GM21737 (cell line): Measurements from ENCODE around the gene ETV7.

Source experiments
- ATAC-seq: cut with Tn5 transposase; IDR thresholded peaks from one replicate; pipeline ENCODE4 v1.9.1; 2021; ENCODE audit warnings: mild to moderate bottlenecking, moderate library complexity; ENCODE audit not compliant: unreplicated experiment

The ETV7 gene

DNA sequence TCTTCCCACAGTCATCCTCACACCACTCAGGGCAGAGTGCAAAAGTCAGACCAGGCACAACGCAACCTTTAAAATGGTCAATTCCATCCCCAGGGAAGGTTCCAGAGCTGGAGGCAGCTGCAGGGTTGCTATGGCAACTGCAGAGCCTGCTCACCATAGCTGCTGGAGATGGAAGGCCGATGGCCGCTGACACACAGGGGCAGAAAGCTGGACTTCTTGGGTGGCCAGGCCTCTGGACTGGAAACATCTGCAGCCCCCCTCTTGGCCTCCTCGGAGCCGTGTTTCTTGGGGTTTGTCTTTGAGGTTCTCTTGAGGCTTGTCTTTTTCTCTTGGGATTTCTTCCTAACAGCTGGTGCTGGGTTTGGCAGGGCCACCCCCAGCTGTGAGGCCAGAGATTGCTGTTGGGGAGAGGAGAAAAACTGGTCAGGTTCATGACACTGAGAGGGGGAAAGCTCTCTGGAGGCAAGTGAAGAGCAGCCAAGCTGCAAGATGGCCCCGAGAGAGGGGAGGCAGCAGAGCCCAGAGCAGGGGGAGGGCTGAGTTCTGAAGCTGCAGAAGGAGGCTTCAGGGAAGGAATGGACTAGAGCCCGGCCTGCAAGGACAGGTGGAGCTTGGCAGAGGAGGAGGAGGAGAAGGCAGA is 61.0 kb downstream of the ETV7 start:
- no peak for ATAC-seq

DNA sequence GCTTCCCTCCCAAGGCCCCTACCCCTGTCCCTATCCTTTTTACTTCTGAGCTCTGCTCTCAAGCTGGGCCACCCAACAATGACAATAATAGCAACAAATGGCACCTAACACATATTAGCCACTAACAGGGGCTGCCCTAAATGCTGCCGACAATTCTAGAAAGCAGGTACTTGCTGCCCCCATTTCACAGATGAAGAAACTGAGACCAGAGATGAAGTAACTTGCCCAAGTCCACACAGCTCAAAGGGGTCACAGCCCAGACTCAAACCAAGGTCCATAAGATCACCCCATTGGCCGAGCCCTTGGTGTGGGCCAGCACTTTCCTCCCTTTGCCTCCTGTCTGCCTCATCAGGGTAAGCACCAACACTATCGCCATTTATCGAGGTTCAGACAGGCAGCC is 62.8 kb downstream of the ETV7 start:
- no peak for ATAC-seq

DNA sequence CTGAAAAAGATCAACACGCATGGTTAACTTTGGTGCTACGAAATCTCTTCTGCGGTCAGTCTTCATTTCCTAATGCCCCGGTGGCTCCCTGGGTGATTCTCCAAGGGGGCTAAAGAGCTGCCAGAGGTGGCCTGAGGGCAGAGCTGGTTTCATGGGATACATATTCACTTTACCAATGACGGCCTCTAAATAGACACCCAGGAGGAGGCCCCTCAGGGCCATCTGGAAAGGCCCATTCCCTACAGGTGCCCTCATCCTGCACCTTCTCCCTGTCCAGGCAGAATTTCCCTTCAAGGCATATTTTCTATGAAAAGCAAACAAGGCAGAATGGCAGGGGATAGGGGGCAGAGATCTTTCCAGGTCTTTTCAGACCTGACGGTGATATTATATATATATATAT is 63.3 kb downstream of the ETV7 start:
- no peak for ATAC-seq

DNA sequence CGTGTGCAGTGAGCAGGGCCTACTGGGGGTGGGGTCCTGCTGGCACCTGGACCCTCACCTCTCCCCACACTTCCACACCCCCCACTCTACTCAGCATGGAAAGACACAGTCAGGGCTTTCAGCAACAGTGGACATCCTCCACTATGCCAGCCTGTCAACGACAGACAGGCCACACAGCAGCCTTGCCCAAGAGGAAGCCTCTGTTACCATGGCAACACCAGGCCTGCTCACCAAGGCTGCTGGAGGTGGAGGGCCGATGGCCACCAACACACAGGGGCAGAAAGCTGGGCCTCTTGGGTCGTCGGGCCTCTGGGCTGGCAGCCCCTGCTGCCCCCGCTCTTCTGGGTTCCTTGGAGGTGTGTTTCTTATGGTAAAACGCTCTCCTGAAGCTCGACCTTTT is 64.4 kb downstream of the ETV7 start:
- no peak for ATAC-seq

DNA sequence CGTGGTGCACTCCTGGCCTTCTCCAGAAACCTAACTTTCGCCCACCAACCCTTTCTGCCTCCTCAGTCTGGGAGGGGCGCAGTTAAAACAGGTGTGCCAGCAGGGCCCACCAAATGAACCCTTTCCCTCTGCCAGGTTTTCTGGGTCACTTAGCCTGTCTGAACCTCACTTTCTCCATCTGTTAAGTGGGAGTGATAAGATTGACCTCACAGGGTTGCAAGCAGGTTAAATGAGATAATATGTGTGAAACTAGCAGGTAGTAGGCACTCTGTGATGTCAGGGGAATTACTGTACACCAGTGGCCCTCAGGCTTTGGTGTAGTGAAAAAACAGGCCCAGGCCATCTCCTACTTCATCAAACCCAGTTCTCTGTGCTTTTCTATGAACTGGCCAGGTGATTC is 64.9 kb downstream of the ETV7 start:
- no peak for ATAC-seq

DNA sequence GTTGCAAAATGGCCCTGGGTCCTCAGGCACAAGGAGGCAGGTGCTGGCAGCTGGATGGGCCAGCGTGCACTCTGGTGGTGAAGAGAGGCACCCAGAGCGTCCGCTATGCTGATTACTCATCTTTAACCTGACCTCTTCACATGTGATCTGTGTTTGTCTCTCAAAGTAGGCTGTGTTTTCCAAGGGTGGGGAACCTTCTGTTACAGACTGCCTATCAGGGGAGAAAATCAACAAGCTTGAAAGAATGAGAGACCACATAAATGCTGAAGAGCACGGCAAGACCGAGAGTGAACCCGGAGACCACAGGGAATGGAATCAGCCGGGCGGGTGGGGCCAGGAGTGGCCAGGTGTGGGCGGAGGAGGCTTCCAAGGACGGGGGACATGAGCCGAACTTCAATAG is 67.0 kb downstream of the ETV7 start:
- ATAC-seq = no peak

DNA sequence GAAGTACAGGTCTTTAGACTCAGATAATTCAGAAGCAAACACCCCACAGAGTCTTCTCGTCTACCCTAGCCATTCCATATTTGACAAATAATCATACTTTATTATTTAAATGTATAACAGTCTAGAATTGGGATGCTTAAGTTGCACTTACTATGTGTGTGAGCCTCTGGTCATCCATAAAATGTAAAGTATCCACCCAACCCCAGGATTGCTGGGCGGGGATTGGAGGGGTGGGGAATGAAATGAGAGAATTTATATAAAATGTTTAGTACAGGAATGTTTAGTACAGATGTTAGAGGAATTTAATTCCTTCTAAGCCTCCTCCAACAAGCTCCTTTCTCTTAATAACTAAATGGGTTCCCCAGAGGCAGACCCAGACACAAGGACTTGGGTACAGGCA is 67.6 kb downstream of the ETV7 start:
- ATAC-seq = no peak

DNA sequence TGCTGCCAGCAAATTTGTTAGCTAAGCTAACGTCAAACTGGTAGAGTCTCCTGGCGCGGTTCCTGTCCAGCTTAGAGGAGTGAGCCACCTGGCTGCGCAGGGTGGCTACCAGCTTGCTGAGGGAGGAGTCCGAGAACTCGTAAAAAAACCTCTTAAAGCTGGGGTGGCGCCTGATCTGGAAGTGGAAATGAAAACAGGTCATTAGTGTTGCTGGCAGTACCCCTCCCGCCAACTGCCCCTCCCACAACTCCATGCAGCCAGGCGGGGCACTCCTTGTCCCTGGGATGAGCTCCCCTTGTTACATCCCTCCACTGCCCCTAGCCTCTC is 68.1 kb downstream of the ETV7 start:
- ATAC-seq = no peak

DNA sequence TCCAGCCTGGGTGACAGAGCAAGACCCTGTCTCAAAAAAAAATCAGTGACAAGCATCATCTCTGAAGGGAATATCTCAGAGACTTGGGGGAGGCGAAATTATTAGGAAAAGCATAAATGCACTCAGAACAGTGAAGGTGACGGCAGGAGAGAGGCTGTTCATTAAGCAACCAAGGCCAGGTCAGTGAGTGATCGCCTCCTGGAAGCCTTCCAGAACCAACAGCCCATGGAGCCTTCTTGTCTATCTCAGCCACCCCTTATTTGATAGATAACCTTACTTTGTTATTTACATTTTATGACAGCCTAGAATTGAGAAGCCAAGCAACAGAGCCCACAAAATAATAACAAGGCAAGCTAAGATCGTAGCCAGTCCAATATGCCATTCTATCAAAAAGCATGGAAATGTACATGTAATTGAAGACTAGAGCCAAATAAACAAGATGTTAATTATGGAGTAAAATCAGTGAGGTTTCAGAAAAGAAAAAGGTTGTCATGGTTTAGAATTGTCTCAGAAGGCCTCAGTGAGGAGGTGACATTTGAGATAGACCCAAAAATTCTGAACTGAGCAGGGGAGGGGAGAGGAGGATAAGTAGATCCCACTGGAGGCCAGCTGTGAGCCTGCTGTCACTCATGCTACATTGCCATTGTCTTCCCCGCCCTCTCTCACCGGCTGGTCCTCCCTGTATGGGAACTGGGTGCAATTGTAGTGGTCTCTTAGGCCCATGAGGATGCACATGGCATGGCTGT is 68.6 kb downstream of the ETV7 start:
- no peak for ATAC-seq

DNA sequence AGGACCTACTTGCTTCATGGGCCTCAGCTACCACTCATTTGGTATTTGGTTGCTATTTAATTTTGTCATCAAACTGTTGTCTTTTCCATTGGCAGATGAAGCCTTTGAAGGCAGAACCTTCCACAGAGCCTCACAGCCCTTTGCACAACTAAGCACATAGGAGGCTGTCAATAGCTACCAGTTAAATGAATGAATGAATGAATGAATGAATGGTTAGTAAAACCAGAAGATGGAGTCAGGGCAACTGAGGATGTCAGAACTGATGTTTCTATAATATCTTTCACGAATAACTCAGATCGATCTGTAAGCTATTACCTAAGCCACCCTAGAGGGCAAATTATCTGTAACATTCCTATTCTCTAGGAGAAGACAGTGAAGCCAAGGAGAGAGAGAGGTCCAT is 69.8 kb downstream of the ETV7 start:
- ATAC-seq = no peak
